Pancreas (tissue), 10 donors: ENCODE results near the gene SWT1. TPM values are rescaled to one million over a fixed set of nuclear protein-coding genes. Genes with fewer than 3 reads are reported as not detected.

Source experiments
- ATAC-seq, 4 donors: fragments of 200-7000 bp; cut with Tn5 transposase; one replicate each; pipeline versions ENCODE4 v1.8.0 to v1.9.1; 2020; ENCODE audit warnings: mild to moderate bottlenecking in 4 of 4, moderate library complexity in 4 of 4
- DNase-seq, 6 donors: peaks; one replicate each; pipeline ENCODE4 v3.0.0-alpha.2; 2020
- FAIRE-seq: peaks from 2 replicates; lab custom pipeline; 2012; peaks lifted over from hg19 to GRCh38; lab: Jason Lieb, UNC
- H3K27ac ChIP-seq, 4 donors: fragments of 200-600 bp; sonication (generic); 1 replicate in 3 of 4; 2 replicates in 1 of 4; pipeline versions ENCODE4 v1.5.0 to v1.8.0; 2020
- H3K27me3 ChIP-seq, 4 donors: fragments of 200-600 bp; one replicate each; pipeline ENCODE4 v1.8.0; 2021
- H3K36me3 ChIP-seq, 3 donors: fragments of 200-600 bp; sonication (generic) in 1 of 3; one replicate each; pipeline versions ENCODE4 v1.5.0 to v1.8.0; 2020 to 2021
- H3K4me1 ChIP-seq, 3 donors: fragments of 200-600 bp; one replicate each; pipeline ENCODE4 v1.8.0; 2021
- H3K4me3 ChIP-seq, 4 donors: fragments of 200-600 bp; sonication (generic) in 2 of 4; one replicate each; pipeline versions ENCODE4 v1.5.0 to v1.8.0; 2020 to 2021
- H3K9me3 ChIP-seq, 4 donors: fragments of 200-600 bp; one replicate each; pipeline ENCODE4 v1.8.0; 2021
- WGBS, 2 donors: extraction: QIAGEN DNeasy Blood & Tissue Kit; methylation state at CpG; one replicate each; pipeline ENCODE4 v1.1.7; 2013; 5-methylcytosine and 5-hydroxymethylcytosine counted together
- intact Hi-C, 3 donors: fragments of 100-400 bp; cut with DNase I; formaldehyde crosslinking; loops; one replicate each; pipeline versions ENCODE4 v1.11.1 to v1.14.2; 2022
- polyA plus RNA-seq, 2 donors: library from polyadenylated mRNA; stranded (reverse); fragments of 200-250 nt; gene quantifications; one replicate each; pipeline ENCODE4 v1.2.3, GENCODE V29; 2013
- total RNA-seq, 6 donors: library from RNA; stranded (reverse); fragmentation: NEBNext Ultra II Directional in 4 of 6; extraction: Animal tissue kit (Norgen Biotek cat#: 25700) in 4 of 6; gene quantifications; one replicate each; pipeline versions ENCODE4 v1.2.1 to v1.2.4, GENCODE V29; 2021 to 2023
- TF ChIP-seq, protein P1 (sequence below), 4 donors: fragments of 200-600 bp; sonication (generic) in 3 of 4; IDR thresholded peaks; one replicate each; pipeline versions ENCODE4 v1.5.0 to v1.8.0; 2021; ENCODE audit warnings: antibody characterized with exemption in 4 of 4
- donor health status: healthy with polysubstance abuse.
- donor health status: DM: no; HTN: no; CAD: no; lungs with moderate emphysema.
- donor health status: DM: no; HTN: no; CAD: no.
- donor health status: control.
- donor health status: control.
- donor health status: Bipolar disorder and iron deficiency.
- donor health status: DM: yes; HTN: yes; CAD: no.
- donor health status: DM: no; HTN: no; CAD: no.
- donor health status: DM: no; HTN: no; CAD: no.
- donor health status: DM: yes; HTN: yes; CAD: no.

Gene SWT1
- total and polyA plus RNA-seq, 8 donors: 2.5 to 9.3 (median 8.4) TPM

DNA sequence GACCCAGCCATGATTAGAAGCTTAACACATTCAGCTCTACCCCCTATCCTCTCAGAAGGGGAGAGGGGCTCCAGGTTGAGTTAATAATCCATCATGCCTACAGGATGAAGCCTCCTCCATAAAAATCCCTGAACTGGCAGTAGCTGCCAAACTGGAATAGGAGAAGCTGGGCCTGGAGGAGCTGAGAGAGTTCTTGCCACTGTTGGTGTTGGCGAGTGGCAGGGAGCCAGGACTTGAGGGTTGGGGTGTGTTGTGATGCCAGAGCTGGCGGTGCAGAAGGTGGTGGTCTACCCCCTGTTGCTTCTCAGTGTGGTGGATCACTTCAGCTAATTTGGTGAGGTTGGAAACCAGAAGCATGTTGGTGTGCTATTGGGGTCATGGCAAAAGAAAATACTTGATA lies 123.6 kb downstream of the SWT1 start:
- Histone ChIP-seq H3K4me3 (no peak overlapping the region), H3K27ac (no peak overlapping the region)
- ATAC-seq: no peak

DNA sequence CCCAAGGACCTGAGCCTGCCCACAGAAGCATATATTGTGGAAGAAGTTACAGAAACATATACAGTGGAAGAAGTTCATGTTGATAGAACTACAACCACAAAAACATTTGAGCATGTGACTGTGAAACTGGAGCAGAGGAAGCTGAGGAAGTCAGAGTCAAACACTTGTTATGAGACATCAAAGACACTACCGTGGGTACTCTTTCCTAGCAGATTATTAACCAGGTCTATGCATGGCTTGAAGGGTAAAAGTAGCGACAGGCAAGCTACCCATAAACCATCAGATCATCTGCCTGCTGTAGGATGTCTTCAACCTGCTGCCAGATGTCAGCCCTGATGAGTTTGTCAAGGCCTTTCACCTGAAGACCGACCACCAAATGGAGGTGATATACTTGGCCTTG lies 124.3 kb downstream of the SWT1 start:
- TF ChIP-seq, protein P1, sequence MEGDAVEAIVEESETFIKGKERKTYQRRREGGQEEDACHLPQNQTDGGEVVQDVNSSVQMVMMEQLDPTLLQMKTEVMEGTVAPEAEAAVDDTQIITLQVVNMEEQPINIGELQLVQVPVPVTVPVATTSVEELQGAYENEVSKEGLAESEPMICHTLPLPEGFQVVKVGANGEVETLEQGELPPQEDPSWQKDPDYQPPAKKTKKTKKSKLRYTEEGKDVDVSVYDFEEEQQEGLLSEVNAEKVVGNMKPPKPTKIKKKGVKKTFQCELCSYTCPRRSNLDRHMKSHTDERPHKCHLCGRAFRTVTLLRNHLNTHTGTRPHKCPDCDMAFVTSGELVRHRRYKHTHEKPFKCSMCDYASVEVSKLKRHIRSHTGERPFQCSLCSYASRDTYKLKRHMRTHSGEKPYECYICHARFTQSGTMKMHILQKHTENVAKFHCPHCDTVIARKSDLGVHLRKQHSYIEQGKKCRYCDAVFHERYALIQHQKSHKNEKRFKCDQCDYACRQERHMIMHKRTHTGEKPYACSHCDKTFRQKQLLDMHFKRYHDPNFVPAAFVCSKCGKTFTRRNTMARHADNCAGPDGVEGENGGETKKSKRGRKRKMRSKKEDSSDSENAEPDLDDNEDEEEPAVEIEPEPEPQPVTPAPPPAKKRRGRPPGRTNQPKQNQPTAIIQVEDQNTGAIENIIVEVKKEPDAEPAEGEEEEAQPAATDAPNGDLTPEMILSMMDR (IDR thresholded peaks at IDR 0.05): no peak
- Histone ChIP-seq H3K9me3 (no peaks in the 10 kb centered on the region), H3K4me3 (no peak overlapping the region), H3K4me1 (no peaks in the 10 kb centered on the region), H3K36me3 (peaks cover 0 to 6% (median 0%) of the 10 kb centered on the region in 3 donors), H3K27ac (no peak overlapping the region), H3K27me3 (no peaks in the 10 kb centered on the region)
- DNase-seq: no peak
- 64 to 70% methylated on average over 3 of the region's 3 CpGs for WGBS, 2 donors
- intact Hi-C loops: no loop called here
- no peak for FAIRE-seq
- ATAC-seq: no peak

More for the DNA sequence above, 123.6 kb downstream of the SWT1 start:
- 97 to 98% methylated on average over 2 of the region's 2 CpGs for WGBS, 2 donors
- H3K27me3 ChIP-seq: no peaks in the 10 kb centered on the region
- no peaks in the 10 kb centered on the region for H3K9me3 ChIP-seq
- DNase-seq (peak in 1 of 6 donors; percentile 19), FAIRE-seq (no peak)
- H3K4me1 ChIP-seq: no peaks in the 10 kb centered on the region
- TF ChIP-seq, protein P1 (IDR thresholded peaks at IDR 0.05): no peak
- intact Hi-C loops: no loop called here
- H3K36me3 ChIP-seq: peaks cover 0 to 6% (median 0%) of the 10 kb centered on the region in 3 donors

DNA sequence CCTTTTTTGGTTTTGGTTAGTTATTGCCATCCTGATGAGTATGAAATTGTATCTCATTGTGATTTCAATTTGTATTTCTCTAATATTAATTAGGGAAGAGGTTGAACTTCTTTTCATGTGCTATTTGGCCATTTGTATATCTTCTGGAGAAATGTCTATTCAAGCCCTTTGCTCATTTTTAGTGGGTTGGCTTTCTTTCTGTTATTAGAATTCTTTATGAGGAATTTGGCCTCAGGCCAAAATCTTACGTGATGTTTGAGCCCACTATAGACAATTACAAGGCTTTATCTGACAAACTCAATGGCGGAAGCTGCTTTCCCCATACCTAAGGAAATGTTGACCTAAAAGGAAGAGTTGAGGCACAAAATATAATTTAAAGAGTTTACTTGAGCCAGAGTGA lies 127.1 kb downstream of the SWT1 start:
- DNase-seq (no peak), ATAC-seq (no peak), FAIRE-seq (no peak)
- H3K4me3 ChIP-seq: no peak overlapping the region
- intact Hi-C loops: no loop called here
- peaks cover 0 to 6% (median 0%) of the 10 kb centered on the region in 3 donors for H3K36me3 ChIP-seq
- H3K4me1 ChIP-seq: no peaks in the 10 kb centered on the region
- no peaks in the 10 kb centered on the region for H3K9me3 ChIP-seq
- TF ChIP-seq, protein P1 (IDR thresholded peaks at IDR 0.05): no peak
- H3K27ac ChIP-seq: no peak overlapping the region
- WGBS, 2 donors: 87 to 88% methylated on average over 2 of the region's 2 CpGs
- no peaks in the 10 kb centered on the region for H3K27me3 ChIP-seq

DNA sequence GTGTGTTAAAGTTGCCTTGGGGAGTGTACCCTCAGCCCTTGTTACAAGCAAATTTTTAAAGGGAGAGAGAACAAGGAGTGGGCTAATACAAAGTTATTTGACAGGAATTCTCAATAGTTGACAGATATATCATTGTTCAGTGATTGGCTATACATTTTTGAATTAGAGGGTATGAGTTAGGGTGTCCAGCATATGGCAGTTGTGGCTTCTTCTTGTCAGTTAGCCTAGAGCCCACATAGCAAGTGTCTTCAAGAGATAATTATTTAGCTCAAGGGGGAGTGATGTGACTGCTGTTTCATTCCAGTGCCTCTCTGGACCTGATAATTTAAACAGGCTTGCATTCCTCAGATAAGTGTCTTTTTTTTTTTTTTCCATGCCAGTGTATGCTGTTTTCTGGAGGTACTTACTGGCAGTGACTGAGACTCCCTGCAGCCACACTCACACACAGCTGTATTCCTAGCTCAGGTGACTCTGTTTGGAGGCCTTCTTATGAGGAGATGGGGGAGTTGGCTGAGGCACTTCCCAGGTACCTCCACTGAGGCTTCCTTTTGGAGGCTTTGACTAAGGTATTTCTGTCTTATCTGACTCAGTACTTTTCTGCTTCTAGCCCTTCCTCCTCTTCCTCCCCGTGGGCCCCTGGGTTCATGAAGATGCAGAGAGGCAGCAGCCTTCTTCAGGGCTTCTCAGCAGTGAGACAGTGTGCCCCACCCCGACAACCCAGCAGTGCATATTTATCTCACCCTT lies 127.7 kb downstream of the SWT1 start:
- TF ChIP-seq, protein P1 (IDR thresholded peaks at IDR 0.05): no peak
- WGBS, 2 donors: 63% methylated on average over 2 of the region's 2 CpGs
- DNase-seq (no peak), ATAC-seq (peak in 2 of 4 donors; percentile 21 to 27), FAIRE-seq (no peak)
- no peaks in the 10 kb centered on the region for H3K9me3 ChIP-seq
- H3K4me1 ChIP-seq: no peaks in the 10 kb centered on the region
- H3K27me3 ChIP-seq: no peaks in the 10 kb centered on the region
- H3K36me3 ChIP-seq: peaks cover 0 to 6% (median 0%) of the 10 kb centered on the region in 3 donors
- no peak overlapping the region for H3K27ac ChIP-seq
- intact Hi-C loops: no loop called here
- H3K4me3 ChIP-seq: no peak overlapping the region

DNA sequence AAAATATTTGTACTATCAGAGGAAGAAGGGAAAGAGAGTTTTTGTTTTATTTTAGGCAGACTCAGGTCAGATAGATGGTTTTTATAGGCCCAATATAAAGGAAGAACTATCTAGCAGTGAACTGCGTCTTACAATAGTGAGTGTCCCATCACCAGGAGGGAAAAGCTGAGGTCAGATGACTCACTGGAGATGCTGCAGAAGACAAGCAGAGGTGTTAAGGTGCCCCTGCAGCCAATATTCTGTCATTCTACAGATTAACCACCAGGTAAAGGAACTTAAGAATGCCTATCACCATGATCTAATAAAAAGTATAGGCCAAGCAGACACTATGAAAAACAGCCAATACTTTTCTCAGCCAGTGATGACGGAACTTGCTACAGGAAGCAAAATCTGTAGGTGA lies 130.5 kb downstream of the SWT1 start:
- 92 to 97% methylated on average over 2 of the region's 2 CpGs for WGBS, 2 donors
- no peaks in the 10 kb centered on the region for H3K4me1 ChIP-seq
- TF ChIP-seq, protein P1 (IDR thresholded peaks at IDR 0.05): no peak
- H3K4me3 ChIP-seq: no peak overlapping the region
- H3K9me3 ChIP-seq: no peaks in the 10 kb centered on the region
- H3K36me3 ChIP-seq: no peaks in the 10 kb centered on the region
- no peak for FAIRE-seq
- ATAC-seq: no peak
- intact Hi-C loops: no loop called here
- DNase-seq: no peak
- no peaks in the 10 kb centered on the region for H3K27me3 ChIP-seq
- H3K27ac ChIP-seq: no peak overlapping the region
